ENCODE measurements around the gene RPS6KA2. TPM values are rescaled to one million over a fixed set of nuclear protein-coding genes. Genes with fewer than 3 reads are reported as not detected.
A peak's percentile ranks its signal among the peaks of the same experiment; 100 is the strongest.

Gene RPS6KA2
- total RNA-seq, 1 experiment from 2014 or later = 14.7 TPM

- in situ Hi-C loops (cut with HindIII; ENCODE audit: low sequenced_read_pairs) = no loop called here
- DNase-seq (ENCODE audit: low spot score) = no peak
Observed at GRCh38 chr6:166449641-166450040, 177.4 kb downstream of the RPS6KA2 start.

DNA sequence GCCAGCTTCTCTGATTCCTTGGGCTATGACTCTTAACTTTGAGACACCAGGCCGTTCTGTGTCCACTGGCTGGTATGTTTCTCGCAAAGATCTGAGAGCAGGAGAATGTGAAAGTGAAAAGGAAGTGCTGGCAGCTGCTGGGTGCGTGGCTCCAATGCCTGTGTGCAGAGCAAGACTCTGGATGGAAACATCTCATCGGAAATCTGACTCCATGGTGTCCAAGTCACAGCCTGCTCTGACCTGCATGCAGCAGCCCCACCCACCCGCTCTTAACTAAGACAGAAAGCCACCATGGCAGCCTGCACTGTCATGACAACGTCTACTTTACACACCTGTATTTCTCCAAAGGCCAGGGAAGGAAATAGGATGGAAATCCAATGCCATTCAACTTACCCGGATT lies 178.0 kb downstream of the RPS6KA2 start:
- no peak for DNase-seq (ENCODE audit: low spot score)
- in situ Hi-C loops (cut with HindIII; ENCODE audit: low sequenced_read_pairs) = no loop called here

DNA sequence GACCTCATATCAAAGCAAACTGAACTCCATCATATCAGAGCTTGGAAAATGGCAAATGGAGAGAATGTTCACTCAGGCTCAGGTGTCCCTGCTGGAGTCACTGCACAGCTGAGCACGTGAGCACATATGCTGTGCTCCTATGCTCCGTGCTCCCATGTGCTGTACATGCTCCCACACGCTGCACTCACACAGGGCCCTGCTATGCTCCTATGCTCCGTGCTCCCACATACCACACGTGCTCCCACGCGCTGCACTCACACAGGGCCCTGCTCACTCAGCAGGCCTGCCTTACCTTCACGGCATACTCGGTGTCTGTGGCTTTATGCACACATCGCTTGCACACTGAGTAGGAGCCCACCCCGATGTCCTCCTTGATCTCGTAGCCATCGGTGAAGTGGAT lies 178.6 kb downstream of the RPS6KA2 start:
- DNase-seq (ENCODE audit: low spot score) = no peak
- in situ Hi-C loops (cut with HindIII; ENCODE audit: low sequenced_read_pairs) = no loop called here

GRCh38 chr6:166446567-166447065 lies 180.4 kb downstream of the RPS6KA2 start:
- no peak for DNase-seq (ENCODE audit: low spot score)
- in situ Hi-C loops (cut with HindIII; ENCODE audit: low sequenced_read_pairs) = no loop called here

DNA sequence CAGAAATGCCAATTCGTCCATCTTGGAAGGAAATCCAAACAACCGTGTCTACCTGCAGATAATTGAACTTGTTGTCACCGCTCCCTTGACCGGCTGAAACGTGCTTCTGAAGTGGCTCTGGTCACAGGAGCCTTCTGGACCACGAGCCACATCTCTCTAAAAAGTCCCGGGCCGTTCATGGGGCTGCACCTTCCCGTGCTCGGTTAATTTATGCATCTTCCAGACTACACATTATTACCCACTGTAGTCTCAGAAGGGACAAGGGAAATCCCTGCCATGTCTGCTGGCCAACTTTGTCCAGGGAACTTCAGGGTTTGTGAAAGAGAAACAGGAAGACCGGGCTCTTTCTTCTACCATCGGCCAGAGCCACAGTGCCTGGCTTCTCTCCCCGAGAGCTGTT lies 180.9 kb downstream of the RPS6KA2 start:
- in situ Hi-C loops (cut with HindIII; ENCODE audit: low sequenced_read_pairs) = no loop called here
- no peak for DNase-seq (ENCODE audit: low spot score)

- in situ Hi-C loops (cut with HindIII; ENCODE audit: low sequenced_read_pairs) = no loop called here
- DNase-seq (ENCODE audit: low spot score) = no peak
Observed at GRCh38 chr6:166444446-166444845, 182.6 kb downstream of the RPS6KA2 start.

DNA sequence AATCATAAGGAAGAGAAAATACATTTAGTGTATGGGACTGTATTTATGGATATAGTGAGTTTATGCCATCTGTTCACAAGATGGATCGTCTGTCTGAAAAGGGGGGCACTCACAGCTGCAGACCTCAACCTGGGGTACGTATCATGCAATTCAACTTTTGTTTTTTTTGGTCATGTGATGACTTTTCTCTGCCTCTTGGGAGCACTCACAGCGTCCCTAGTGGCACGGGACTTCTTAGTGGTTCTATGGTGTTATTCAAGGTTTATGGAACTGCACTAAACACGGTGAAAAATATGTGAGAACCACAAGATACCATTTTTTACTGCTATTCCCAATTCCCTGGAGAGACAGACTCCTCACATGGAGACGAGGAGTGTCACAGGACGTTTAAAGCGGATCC lies 183.9 kb downstream of the RPS6KA2 start:
- no peak for DNase-seq (ENCODE audit: low spot score)
- in situ Hi-C loops (cut with HindIII; ENCODE audit: low sequenced_read_pairs) = no loop called here

GRCh38 chr6:166442131-166442685 lies 184.8 kb downstream of the RPS6KA2 start:
- no peak for DNase-seq (ENCODE audit: low spot score)
- in situ Hi-C loops (cut with HindIII; ENCODE audit: low sequenced_read_pairs) = no loop called here

- DNase-seq (ENCODE audit: low spot score) = no peak
- in situ Hi-C loops (cut with HindIII; ENCODE audit: low sequenced_read_pairs) = no loop called here
Observed at GRCh38 chr6:166441325-166442078, 185.5 kb downstream of the RPS6KA2 start.

- in situ Hi-C loops (cut with HindIII; ENCODE audit: low sequenced_read_pairs) = no loop called here
- DNase-seq (ENCODE audit: low spot score) = no peak
Observed at GRCh38 chr6:166440729-166441128, 186.3 kb downstream of the RPS6KA2 start.

GRCh38 chr6:166440106-166440505 lies 186.9 kb downstream of the RPS6KA2 start:
- DNase-seq (ENCODE audit: low spot score) = no peak
- in situ Hi-C loops (cut with HindIII; ENCODE audit: low sequenced_read_pairs) = no loop called here

DNA sequence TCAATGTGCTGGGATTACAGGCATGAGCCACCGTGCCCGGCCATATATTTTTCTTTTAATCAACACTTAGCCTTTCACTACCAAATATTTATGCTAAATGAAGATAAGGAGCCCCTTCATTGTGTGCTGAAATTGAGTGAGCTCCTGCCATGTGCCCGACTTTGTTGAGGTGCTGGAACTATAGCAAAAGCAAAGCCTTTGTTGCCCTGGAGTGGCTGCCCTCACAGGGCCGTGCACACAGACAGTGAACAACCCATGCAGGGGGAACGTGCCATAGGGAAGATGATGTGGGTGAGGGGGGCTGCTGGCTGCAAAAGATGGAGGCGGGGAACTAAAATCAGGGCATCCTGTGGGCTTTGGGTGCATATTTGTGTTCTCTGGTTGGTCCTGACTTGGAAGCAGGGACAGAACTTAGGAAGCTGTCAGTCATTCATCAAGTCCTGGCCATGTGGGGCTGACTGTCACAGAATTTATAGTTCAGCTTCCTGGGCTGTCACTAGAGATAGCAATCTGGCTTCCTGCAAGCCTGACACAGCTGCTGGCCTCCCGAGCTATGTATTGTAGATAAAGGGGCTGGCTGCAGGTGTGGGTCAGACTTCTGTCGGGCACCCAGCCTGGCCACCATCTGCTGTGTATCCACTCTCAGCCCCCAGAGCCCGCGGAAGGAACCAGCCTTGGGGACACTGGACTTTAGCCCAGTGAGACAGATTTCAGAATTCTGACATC lies 187.5 kb downstream of the RPS6KA2 start:
- in situ Hi-C loops (cut with HindIII; ENCODE audit: low sequenced_read_pairs) = no loop called here
- peak; percentile 77 for DNase-seq (ENCODE audit: low spot score)

DNA sequence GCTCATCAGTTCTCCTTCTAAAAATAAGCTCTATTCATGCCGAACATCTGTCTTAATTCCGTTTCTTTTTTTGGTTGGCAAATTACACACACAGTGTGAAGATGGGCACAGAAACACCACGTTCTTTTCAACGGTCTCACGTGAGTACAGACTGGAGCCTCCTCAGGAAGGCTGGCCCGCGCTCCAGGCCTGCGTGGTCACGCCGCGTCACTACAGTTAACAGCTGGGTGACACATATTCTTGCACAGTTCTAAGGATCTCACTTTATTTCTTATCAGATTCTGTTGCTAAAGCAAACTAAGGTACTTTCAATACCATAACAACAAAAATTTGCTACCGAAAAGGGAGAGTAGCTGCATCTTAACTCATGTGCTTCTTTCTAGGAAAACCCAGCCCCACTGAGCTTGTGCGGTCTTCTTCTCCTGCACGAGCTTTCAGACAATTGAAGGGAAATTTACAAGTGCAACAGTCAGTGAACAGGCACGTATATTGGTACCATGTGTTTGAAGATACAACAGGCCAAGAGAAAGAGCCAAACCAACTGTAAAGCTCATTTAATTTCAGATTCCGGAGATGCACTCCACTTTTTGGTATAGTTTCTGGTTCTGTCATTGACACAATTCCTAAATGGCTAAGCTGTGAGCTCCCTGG lies 188.7 kb downstream of the RPS6KA2 start:
- no peak for DNase-seq (ENCODE audit: low spot score)
- in situ Hi-C loops (cut with HindIII; ENCODE audit: low sequenced_read_pairs) = no loop called here

- peak; percentile 56 for DNase-seq (ENCODE audit: low spot score)
- in situ Hi-C loops (cut with HindIII; ENCODE audit: low sequenced_read_pairs) = no loop called here
Observed at GRCh38 chr6:166437661-166438060, 189.4 kb downstream of the RPS6KA2 start.

DNA sequence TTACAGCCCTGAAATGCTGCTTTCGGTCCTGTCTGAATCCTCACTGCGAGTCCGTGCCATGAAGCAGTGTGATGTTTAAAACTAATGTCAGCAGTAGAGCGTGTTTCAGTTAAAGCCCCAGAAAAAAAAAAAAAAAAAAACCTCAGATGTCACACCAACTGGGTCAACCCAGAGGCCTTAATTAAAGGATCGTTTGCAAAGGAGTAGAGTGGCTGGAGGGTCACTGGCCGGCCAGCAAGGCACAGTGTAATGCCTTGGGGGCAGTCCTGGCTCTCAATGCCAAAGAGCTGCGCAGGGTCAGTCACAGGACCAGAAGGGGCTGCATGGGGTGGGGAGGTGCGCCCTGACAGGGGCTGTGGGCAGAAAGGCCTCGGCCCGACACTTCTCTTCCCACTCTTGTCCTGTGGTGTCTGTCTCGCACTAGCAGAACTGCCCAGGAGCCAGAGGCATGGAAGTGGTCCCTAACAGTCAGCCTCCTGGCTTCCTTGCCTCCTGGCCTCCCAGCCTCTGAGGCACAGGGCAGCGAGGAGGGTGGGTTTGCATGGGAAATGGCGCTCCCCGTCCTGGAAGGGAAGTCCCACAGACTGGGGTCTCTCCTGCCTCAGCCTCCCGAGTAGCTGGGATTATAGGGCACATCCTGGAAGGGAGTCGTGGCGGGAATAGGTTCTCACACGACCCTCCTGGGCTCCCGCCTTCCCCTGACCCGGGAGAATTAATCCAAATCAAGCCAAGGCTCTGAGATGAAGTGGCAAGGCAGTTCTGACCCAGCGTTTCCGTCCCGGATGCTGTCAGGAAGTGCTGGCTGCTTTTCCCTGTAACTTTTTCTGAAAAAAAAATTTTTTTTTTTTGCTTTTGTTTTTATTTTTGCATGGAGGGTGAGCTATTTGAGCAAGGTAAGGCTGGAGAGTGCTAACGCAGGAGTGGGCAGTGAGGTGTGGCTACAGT lies 190.6 kb downstream of the RPS6KA2 start:
- DNase-seq (ENCODE audit: low spot score) = no peak
- in situ Hi-C loops (cut with HindIII; ENCODE audit: low sequenced_read_pairs) = no loop called here

DNA sequence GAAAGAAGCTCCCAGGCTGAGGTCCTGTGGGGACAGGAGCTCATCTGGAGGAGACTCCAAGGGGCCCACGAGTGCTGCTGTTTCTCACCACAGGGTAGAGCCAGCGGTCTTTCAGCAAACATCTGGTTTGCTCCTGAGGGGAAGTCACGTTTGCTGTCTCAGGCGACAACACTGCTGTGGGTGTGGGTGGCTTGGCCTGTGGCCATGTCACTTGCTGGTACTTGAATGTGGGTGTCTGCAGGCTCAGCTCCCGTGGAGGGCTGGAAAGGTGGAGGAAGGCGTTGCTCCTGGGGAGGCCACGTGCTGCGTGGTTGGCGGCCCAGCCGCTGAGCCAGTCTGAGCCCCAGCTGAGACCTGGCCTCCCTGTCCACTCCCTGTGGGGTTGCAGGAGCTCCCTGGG lies 191.5 kb downstream of the RPS6KA2 start:
- in situ Hi-C loops (cut with HindIII; ENCODE audit: low sequenced_read_pairs) = no loop called here
- no peak for DNase-seq (ENCODE audit: low spot score)

DNA sequence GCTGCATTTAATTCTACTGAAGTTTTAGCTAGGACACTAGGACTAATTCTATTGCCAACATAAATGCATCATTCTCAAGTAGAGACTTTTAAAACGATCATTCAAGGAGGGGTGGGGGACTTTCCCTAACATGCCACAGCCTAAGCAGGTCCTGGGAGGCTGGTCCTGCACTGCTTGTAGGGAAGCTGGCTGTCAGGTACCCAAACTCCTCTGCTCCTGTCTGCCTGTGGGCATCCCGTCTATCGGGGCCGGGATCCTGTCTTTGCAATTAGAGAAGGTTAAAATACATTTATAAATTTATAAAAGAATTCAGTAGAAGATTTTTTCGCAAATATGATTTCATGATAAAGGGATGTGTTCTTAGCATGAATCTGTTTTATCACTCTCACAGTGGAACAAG lies 192.7 kb downstream of the RPS6KA2 start:
- in situ Hi-C loops (cut with HindIII; ENCODE audit: low sequenced_read_pairs) = no loop called here

DNA sequence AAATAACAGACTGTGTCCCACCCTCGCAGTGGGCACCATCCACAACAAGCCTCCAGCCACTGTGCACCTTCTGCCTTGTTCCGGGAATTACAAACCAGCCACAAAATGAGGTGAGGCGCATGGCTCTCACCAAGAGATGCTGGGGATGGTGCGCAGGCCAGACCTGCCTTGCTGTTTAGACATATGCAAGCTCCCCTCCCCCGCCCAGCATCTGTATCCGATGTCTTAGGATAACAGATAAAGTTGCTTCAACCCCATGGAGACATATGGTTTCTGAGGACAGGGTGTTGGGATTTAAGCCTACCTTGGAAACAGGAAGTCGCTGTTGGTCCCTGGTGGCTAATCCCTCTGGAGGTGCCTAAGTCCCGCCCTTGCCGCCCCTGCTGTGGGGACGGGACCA lies 194.0 kb downstream of the RPS6KA2 start:
- no peak for DNase-seq (ENCODE audit: low spot score)
- in situ Hi-C loops (cut with HindIII; ENCODE audit: low sequenced_read_pairs) = no loop called here

More for the DNA sequence above, 192.7 kb downstream of the RPS6KA2 start:
- no peak for DNase-seq (ENCODE audit: low spot score)

DNA sequence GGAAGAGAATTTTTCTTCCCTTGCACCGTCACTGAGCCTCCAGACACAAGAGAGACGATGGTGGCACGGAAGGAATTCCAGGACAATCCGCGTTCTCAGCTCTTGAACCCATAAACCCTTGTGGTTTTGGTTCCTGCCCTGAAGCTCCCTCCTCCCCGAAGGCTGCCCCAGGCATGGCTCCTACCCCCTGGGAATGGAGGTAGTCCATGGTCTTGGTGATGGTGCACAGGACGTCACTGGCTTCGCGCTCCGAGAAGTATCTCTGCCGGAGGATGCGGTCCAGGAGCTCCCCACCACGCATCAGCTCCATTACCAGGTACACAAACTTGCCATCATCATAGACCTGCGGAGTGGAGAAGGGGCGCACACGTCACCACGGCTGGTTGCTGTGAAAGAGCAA lies 196.8 kb downstream of the RPS6KA2 start:
- in situ Hi-C loops (cut with HindIII; ENCODE audit: low sequenced_read_pairs) = no loop called here
- no peak for DNase-seq (ENCODE audit: low spot score)
